GM19328 (cell line): ENCODE measurements around the gene RNF167.
A peak's percentile ranks its signal among the peaks of the same experiment; 100 is the strongest.

Experiments used
- ATAC-seq: cut with Tn5 transposase; IDR thresholded peaks from one replicate; pipeline ENCODE4 v1.9.1; 2021; ENCODE audit warnings: mild to moderate bottlenecking, moderate library complexity; ENCODE audit not compliant: unreplicated experiment

RNF167 gene

GRCh38 chr17:4937553-4937952 lies 2.5 kb upstream of the RNF167 start:
- no peak for ATAC-seq

GRCh38 chr17:4938069-4938491 lies 2.0 kb upstream of the RNF167 start:
- ATAC-seq: no peak

- ATAC-seq: no peak
These were observed 1.2 kb upstream of the RNF167 start for GRCh38 chr17:4938688-4939545.

DNA sequence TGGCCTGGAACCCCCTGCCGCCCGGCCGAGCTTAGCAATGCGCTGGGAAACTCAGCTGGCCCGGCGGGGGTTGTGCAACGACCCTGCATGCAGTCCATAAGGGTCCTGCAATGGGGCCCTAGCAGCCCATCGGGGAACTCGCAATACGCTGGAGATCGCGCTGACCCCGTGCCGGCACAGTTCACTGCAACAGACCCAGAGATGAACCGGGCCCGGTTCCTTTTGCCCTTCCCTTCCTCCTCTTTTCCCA lies 597 bp upstream of the RNF167 start:
- peak; percentile 9 for ATAC-seq

DNA sequence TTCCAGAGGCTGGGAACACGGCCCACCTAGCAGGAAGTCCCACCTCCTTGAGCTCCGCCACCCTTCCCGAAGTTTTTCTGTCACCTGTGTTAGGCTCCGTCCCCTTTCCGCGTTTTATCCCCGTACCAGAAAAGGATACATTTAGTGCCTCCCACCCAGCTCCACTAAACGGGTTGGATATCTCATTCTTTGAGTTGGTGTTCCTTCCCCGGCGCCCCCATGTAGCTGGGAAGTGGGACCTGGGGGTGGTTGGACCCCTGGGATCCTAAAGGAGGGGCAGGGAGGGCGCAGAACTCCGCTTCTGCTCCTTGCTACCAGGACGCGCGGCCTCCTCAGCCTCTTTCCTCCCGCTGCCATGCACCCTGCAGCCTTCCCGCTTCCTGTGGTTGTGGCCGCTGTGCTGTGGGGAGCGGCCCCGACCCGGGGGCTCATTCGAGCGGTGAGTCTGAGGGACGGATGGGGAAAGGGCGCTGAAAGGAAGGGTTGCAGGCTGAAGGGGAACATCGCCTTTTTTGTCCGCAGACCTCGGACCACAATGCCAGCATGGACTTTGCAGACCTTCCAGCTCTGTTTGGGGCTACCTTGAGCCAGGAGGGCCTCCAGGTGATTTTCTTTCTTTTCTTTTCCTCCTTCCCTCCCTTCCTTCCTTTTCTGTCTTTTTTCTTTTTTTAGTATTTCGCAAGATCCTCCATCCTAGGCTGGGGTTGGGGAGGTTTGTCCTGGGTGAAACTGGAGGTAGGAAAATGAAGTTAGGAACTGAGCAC lies 669 bp downstream of the RNF167 start:
- ATAC-seq: no peak

DNA sequence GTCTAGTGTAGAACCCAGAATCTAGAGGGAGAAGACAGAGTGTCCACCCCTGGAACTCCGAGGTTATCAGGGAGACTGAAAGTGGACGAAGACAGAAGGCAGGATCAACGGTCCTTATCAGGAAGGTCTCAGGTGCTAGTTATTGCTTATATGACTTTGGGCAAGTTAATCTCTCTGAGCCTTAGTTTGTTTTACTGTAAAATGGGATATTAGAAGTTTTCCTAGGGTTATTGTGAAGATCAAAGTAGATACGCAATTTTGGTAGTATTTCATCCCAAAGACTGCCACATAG lies 1.2 kb downstream of the RNF167 start:
- ATAC-seq: no peak

GRCh38 chr17:4942760-4943508 lies 2.9 kb downstream of the RNF167 start:
- no peak for ATAC-seq

DNA sequence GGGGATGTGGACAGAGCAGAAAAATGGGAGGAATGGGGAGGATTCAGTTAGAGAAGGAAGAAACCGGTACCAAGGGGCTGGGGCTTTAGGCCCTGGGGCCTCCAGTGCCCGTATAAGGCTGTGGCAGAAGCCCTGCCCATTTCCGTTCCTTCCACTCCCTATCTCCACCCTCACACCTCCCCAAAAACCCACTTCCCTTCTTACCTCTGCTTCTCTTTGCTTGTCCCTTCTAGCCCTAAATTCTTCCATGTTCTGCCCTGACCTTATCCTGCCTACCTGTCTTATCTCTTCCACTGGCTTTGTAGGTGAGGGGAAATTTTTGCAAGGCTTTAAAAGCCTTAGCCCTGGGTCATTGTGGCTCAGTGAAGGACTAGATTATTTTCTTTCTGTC lies 4.1 kb downstream of the RNF167 start:
- ATAC-seq: no peak

- ATAC-seq: no peak
These were observed 4.6 kb downstream of the RNF167 start for GRCh38 chr17:4944554-4945175.

DNA sequence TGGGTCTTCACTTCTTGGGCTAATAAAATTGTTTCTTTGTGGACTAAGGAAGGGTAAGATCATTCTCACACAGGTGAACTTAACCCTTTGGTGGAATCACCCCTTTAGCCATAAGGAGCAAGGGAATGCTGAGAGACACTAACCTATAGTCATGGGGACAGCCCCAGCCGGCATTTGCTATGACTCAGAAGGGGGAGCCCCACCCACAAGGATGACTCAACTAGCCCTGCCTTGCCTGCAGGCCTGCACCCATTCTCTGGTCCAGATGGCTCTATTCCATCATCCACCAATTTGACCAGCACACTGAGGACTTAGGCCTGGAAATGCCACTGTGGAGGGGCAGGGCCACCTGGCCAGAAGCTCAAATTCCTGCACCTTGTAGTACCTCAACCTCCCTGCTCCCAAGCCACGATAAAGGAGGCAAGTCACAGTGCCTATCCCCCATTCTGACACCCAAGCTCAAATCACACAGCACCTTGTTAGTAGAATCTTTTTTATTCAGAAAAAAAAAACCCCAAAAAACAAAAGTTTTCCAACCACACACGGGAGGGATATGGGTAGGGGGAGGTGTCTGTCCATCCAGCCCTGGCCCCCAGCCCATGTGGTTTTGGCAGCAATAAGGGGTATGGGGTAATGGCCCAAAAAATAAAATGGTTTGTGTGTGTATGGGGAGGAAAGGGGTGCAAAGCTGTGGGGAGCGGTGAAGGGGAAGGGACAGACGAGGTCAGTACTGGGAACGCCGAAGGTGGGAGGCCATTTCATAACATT lies 5.3 kb downstream of the RNF167 start:
- no peak for ATAC-seq

- no peak for ATAC-seq
These were observed 5.8 kb downstream of the RNF167 start for GRCh38 chr17:4945944-4946280.

DNA sequence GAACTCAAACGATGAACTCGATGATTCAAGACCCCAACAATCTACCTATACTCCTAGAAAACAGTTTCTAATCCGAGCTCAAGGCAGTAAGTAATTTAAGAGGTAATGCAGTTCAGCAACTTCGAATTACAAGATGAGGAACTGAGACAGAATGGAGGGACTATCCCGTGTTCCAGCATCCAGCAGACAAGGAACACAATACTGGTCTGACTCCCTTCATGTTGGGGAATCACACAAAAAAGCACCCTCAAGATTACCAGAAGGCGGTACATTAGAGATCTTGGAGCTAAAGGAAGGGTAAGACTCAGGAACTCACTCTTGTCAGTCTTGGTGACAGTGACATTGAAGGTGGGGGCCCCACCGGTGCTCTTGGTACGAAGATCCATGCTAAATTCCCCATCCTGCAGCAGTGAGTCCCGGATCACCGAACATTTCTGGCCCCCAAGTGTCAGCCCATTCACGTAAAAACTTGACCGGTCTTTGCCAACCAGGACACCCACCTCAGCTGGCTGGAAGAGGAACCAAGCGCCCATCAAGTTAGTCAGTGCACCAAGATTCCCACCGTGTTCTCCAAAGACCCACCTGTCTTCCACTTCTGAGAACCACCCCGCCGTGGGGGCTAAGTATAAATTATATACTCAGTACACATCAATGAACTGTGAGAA lies 6.4 kb downstream of the RNF167 start:
- ATAC-seq: no peak

DNA sequence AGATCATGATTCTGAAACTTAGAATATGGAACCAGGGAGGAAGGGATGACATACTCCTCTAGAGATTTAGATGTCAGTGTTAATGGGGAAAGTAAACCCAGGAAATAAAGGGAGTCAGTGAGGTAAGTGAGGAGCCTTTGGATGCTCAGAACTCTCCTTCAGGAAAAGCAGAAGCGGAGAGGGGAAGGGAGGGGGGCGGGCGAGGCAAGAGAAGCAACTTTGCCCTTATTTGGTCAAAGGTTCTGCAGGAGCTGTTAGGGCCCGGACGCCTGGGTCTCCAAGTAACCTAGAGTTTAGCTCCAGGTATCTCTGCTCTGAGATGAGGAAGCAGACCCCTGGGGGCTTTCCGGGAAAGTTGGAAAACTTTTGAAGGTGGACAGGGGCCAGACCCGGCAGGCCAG lies 6.9 kb downstream of the RNF167 start:
- ATAC-seq: no peak

DNA sequence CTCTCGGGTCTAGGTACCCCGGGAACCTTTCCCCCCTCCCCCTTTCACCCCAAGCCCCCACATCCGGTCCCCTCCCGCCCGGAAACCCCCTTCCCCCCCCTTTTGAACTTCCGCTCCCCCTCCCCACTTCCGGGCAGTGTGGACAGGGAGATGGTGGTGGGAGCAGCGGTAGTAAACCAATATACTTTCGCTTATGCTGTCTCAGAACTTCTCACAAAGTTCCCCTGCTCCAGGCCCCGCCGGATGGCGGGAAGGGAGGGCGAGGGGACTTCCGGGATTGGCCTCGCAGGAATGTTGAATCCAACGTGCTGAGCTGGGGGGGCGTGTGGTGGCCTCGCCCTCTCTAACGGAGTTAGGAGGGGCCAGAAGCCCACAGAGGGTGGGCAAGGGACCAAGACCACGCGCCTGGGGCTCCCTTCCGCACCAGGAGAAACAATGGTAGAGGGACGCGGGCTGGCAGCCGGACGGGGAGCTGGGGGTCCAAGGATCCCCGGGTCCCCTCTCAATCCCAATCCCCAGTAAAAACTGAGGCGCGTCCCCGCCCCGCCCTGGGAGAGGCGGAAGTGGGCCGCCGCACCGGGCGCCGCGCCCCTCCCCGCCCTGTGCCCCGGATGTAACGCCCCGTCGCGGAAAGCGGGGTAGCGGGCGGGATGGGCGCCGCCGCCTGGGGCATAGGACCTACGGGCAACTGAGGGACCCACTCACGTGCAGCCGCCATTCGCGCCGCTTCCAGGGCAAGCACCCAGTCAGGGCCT lies 7.5 kb downstream of the RNF167 start:
- peak; percentile 5 for ATAC-seq

GRCh38 chr17:4948166-4948930 lies 8.3 kb downstream of the RNF167 start, which contains the start of gene PFN1:
TSS of gene PFN1 (minus strand) at chr17:4948530. CDS start at chr17:4948394, 136 bp downstream.
- ATAC-seq: peak; percentile 15

- ATAC-seq: peak; percentile 34
These were observed 8.9 kb downstream of the RNF167 start for GRCh38 chr17:4948931-4949320.

GRCh38 chr17:4949321-4950074 lies 9.4 kb downstream of the RNF167 start:
- ATAC-seq: no peak

GRCh38 chr17:4950075-4950745 lies 10.1 kb downstream of the RNF167 start:
- ATAC-seq: no peak
